PC-3 (cell line): ENCODE measurements around the gene RFESD. TPM values are rescaled to one million over a fixed set of nuclear protein-coding genes. Genes with fewer than 3 reads are reported as not detected.
"Not testable (repeated sequence)": the region's sequence is repeated elsewhere in the genome, so short reads cannot be mapped to it uniquely, and the experiment has no call there.

ENCODE experiments used
- ATAC-seq: fragments of 200-7000 bp; cut with Tn5 transposase; 2 replicates; pipeline ENCODE4 v1.9.1; 2020; ENCODE audit warnings: mild to moderate bottlenecking, moderate library complexity
- BruUV-seq: library from RNA; stranded (reverse); fragments of 400-500 nt; replicated peaks from 2 replicates; lab custom pipeline; 2021; lab: Mats Ljungman, UMichigan
- CTCF ChIA-PET: fragments of 300-600 bp; sonication (Branson Sonifier 250); formaldehyde crosslinking; loops from one replicate; lab custom pipeline; 2022; ENCODE audit warnings: antibody characterized with exemption; lab: Charles Lee
- POLR2A ChIA-PET: fragments of 300-600 bp; sonication (Branson Sonifier 250); formaldehyde crosslinking; loops from one replicate; lab custom pipeline; 2022; ENCODE audit warnings: antibody characterized with exemption; ENCODE audit not compliant: unreplicated experiment; lab: Charles Lee
- DNase-seq: peaks from one replicate; pipeline ENCODE4 v3.0.0-alpha.2; 2015
- H2AFZ ChIP-seq: fragments of 300-600 bp; sonication (generic); 2 replicates; pipeline ENCODE4 v1.6.0; 2016; ENCODE audit warnings: antibody characterized with exemption, low read length
- H3F3A ChIP-seq: fragments of 300-600 bp; sonication (generic); one replicate; pipeline ENCODE4 v1.6.0; 2017; ENCODE audit warnings: antibody characterized with exemption, low read length, control low read depth, mild to moderate bottlenecking; ENCODE audit not compliant: unreplicated experiment
- H3K27ac ChIP-seq: fragments of 300-600 bp; sonication (generic); 2 replicates; pipeline ENCODE4 v1.5.1; 2016; ENCODE audit warnings: mild to moderate bottlenecking, low read length
- H3K27me3 ChIP-seq: fragments of 300-600 bp; sonication (generic); 2 replicates; pipeline ENCODE4 v1.6.1; 2016; ENCODE audit warnings: low read length, mixed read lengths
- H3K36me3 ChIP-seq: fragments of 300-600 bp; sonication (generic); 2 replicates; pipeline ENCODE4 v1.6.1; 2016; ENCODE audit warnings: low read depth, mixed run types, low read length, mixed read lengths
- H3K4me1 ChIP-seq: fragments of 300-600 bp; sonication (generic); 2 replicates; pipeline ENCODE4 v1.5.1; 2016; ENCODE audit warnings: low read length; ENCODE audit not compliant: insufficient read depth
- H3K4me2 ChIP-seq: fragments of 300-600 bp; sonication (generic); 2 replicates; pipeline ENCODE4 v1.6.0; 2016; ENCODE audit warnings: low read length
- H3K4me3 ChIP-seq: fragments of 300-600 bp; sonication (generic); 2 replicates; pipeline ENCODE4 v1.5.1; 2016; ENCODE audit warnings: mild to moderate bottlenecking, low read length, mixed read lengths
- H3K79me2 ChIP-seq: fragments of 300-600 bp; sonication (generic); 2 replicates; pipeline ENCODE4 v1.6.1; 2017; ENCODE audit warnings: low read length, mixed read lengths
- H3K9ac ChIP-seq: fragments of 300-600 bp; sonication (generic); 2 replicates; pipeline ENCODE4 v1.6.0; 2016; ENCODE audit warnings: mild to moderate bottlenecking, low read length
- H3K9me2 ChIP-seq: fragments of 300-600 bp; sonication (generic); replicated peaks from 2 replicates; pipeline ENCODE4 v1.6.1; 2016; ENCODE audit warnings: mixed run types, low read length, mixed read lengths
- H3K9me3 ChIP-seq: fragments of 300-600 bp; sonication (generic); 2 replicates; pipeline ENCODE4 v1.6.1; 2016; ENCODE audit warnings: low read length, mixed read lengths
- H4K20me1 ChIP-seq: fragments of 300-600 bp; sonication (generic); 2 replicates; pipeline ENCODE4 v1.6.1; 2016; ENCODE audit warnings: low read length, mixed read lengths
- EZH2 ChIP-seq: fragments of 300-600 bp; sonication (generic); IDR thresholded peaks from one replicate; pipeline ENCODE4 v1.6.1; 2017; ENCODE audit warnings: antibody characterized with exemption, mild to moderate bottlenecking, low read length; ENCODE audit not compliant: unreplicated experiment
- EZH2phosphoT487 ChIP-seq: fragments of 300-600 bp; sonication (generic); IDR thresholded peaks from 2 replicates; pipeline ENCODE4 v1.6.1; 2018; ENCODE audit warnings: mild to moderate bottlenecking, antibody characterized with exemption, low read length, borderline replicate concordance
- intact Hi-C: fragments of 100-400 bp; cut with micrococcal nuclease; formaldehyde crosslinking; loops from 2 replicates; pipeline ENCODE4 v1.9.0; 2023
- total RNA-seq: library from RNA; depleted of rRNA; stranded (reverse); fragments of >200 nt; gene quantifications from 2 replicates; pipeline ENCODE4 v1.2.3, GENCODE V29; 2014
- TF ChIP-seq, protein P1 (sequence below): fragments of 300-600 bp; sonication (generic); conservative IDR thresholded peaks from 2 replicates; pipeline ENCODE4 v1.5.1; 2017; ENCODE audit warnings: antibody characterized with exemption, low read depth, mild to moderate bottlenecking, low read length

The RFESD gene
- total RNA-seq, 1 experiment from 2014 or later: 0.36 TPM

DNA sequence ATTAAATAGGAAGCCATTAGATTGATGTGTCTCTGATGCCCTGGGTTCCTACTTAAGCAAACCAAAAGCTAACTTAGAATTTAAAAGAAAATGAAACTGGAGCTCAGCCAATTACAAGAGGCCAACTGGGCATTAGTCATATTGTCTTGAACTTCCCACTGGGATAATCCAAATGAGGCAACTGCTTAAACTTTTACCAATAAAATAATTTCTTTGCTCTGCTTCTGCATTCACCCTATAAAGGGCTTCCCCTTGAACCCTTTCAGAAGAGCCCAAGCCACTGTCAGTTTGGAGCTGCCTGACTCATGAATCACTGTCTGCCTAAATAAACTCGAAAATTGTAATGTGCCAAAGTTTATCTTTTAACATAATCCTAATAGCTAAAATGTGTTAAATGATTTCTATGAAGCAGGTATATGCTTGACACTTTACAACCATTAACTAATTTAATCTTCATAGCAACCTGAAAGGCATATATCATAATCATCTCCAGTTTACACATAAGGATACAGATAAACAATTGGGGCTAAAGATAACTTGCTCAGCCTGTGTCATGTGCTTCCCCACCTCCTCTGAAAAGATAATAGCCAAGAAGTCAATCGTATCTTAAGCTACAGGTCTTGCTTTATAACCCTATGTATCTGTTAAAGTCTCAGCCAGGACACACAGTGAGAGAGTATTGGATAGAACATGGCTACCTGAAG is 15.2 kb upstream of the RFESD start:
- Histone ChIP-seq H3F3A (no peaks in the 10 kb centered on the region), H4K20me1 (no peaks in the 10 kb centered on the region), H3K79me2 (no peaks in the 10 kb centered on the region), H3K9me2 (no peaks in the 10 kb centered on the region), H3K27me3 (no peaks in the 10 kb centered on the region), H3K4me3 (no peak overlapping the region), H3K9me3 (no peaks in the 10 kb centered on the region), H3K4me1 (peaks cover 16% of the 10 kb centered on the region), H2AFZ (peak overlapping the region; percentile 81), H3K36me3 (no peaks in the 10 kb centered on the region), H3K9ac (no peak overlapping the region), H3K4me2 (no peak overlapping the region), H3K27ac (peak overlapping the region; percentile 1; the same call in 1 of the 2 replicates)
- DNase-seq: peak; percentile 69
- BruUV-seq: no TSS peak
- ATAC-seq: peak; percentile 53
- intact Hi-C loops: no loop called here
- ChIA-PET CTCF (interaction anchor here (0.6 kb wide), 1 partner anchor 192 kb away, joined by 3 read pairs; no protein-coding TSS in a partner anchor), POLR2A (no interaction called here)
- TF ChIP-seq, protein P1, sequence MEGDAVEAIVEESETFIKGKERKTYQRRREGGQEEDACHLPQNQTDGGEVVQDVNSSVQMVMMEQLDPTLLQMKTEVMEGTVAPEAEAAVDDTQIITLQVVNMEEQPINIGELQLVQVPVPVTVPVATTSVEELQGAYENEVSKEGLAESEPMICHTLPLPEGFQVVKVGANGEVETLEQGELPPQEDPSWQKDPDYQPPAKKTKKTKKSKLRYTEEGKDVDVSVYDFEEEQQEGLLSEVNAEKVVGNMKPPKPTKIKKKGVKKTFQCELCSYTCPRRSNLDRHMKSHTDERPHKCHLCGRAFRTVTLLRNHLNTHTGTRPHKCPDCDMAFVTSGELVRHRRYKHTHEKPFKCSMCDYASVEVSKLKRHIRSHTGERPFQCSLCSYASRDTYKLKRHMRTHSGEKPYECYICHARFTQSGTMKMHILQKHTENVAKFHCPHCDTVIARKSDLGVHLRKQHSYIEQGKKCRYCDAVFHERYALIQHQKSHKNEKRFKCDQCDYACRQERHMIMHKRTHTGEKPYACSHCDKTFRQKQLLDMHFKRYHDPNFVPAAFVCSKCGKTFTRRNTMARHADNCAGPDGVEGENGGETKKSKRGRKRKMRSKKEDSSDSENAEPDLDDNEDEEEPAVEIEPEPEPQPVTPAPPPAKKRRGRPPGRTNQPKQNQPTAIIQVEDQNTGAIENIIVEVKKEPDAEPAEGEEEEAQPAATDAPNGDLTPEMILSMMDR: no peak
- TF ChIP-seq EZH2: no peak
- TF ChIP-seq EZH2phosphoT487: no peak

DNA sequence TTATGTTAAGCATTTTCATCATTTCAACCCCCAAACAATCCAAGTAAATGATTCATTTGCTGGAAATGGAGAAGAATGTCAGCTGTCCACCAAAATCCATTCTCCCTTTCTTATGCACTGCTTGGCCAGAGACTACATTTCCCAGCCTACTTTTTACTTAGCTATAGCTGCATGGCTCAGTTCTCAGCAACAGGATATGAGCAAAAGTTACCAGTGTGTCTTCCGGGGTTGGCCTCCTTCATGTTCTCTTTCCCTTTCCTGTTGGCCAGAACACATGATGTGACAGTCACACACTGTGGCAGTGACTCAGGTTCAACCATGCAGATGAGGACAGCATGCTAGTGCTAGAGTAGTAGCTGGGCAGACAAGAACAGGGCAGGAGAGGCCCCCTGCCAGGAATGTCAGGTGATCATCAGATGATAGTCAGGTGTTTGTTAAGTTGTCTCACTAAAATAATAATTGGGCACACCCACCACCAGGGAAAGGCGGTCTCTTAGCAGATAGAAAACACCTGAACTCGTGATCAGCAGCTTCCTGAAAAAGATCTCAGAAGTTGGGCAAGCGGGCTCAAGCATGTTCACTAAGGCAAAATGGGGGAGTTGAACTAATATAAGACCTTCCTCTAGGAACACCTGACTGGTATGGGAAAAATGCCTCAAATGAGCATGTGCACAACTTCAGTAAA is 14.4 kb upstream of the RFESD start:
- Histone ChIP-seq H3K9me2 (no peaks in the 10 kb centered on the region), H3K9me3 (no peaks in the 10 kb centered on the region), H3K4me2 (no peak overlapping the region), H3K9ac (no peak overlapping the region), H4K20me1 (no peaks in the 10 kb centered on the region), H3K27ac (peak overlapping the region; percentile 1), H3K27me3 (no peaks in the 10 kb centered on the region), H3K36me3 (no peaks in the 10 kb centered on the region), H3K79me2 (no peaks in the 10 kb centered on the region), H3F3A (no peaks in the 10 kb centered on the region), H3K4me3 (no peak overlapping the region), H3K4me1 (peaks cover 16% of the 10 kb centered on the region), H2AFZ (peak overlapping the region; percentile 81)
- CTCF ChIA-PET: interaction anchor here (0.6 kb wide), 1 partner anchor 192 kb away, joined by 3 read pairs; no protein-coding TSS in a partner anchor
- TF ChIP-seq, protein P1: no peak
- TF ChIP-seq EZH2 (no peak), EZH2phosphoT487 (no peak)
- POLR2A ChIA-PET: no interaction called here
- intact Hi-C loops: no loop called here
- BruUV-seq: no TSS peak
- ATAC-seq (peak; percentile 83), DNase-seq (peak; percentile 60)

DNA sequence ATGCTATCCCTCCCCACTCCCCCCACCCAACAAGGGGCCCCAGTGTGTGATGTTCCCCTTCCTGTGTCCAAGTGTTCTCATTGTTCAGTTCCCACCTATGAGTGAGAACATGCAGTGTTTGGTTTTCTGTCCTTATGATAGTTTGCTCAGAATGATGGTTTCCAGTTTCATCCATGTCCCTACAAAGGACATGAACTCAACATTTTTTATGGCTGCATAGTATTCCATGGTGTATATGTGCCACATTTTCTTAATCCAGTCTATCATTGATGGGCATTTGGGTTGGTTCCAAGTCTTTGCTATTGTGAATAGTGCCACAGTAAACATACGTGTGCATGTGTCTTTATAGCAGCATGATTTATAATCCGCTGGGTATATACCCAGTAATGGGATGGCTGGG is 13.6 kb upstream of the RFESD start:
- DNase-seq, H3K9me2 ChIP-seq, H2AFZ ChIP-seq, H3K4me3 ChIP-seq, H4K20me1 ChIP-seq, intact Hi-C loops, H3K4me2 ChIP-seq, CTCF ChIA-PET, POLR2A ChIA-PET, H3K36me3 ChIP-seq, H3K79me2 ChIP-seq, H3K27me3 ChIP-seq, H3K9ac ChIP-seq, H3K9me3 ChIP-seq, H3K27ac ChIP-seq, H3F3A ChIP-seq, BruUV-seq, ATAC-seq: not testable (repeated sequence)
- peaks cover 16% of the 10 kb centered on the region for H3K4me1 ChIP-seq
